ENCODE results near the gene CTSF.

The CTSF gene

DNA sequence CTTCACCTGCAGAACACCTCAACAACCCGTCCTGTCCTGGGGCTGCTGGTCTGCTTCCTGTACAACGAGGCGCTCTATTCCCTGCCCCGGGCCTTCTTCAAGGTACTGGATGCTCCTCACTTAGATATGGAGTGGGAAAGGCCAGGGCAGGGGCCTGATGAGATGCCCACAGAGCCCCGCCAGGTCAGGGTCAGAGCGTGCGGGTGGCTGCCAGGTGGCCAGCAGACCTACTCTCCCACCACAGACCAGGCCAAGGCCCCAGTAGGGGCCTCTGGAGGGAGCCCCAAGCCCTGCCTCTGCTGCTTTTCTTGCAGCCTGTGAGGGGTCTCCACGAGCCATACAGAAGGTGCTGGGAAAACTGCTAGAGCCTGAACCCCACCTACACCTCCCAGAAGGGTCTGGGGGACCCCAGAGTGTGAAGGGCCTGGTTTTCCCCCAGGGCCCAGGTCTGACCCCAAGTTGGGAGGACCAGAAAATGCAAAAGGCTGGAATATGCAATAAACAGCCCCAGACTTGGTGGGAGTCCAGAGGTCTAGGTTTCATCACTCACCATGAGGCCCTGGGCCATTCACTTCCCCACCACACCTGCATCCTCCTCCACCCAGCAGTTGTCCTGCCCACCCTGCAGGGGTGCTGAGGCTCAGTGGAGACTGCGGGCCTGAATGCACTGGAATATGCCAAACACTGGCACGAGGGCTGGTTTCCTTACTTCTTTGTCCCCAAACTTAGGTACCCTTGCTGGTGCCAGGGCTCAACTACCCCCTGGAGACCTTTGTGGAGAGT, 37.3 kb downstream of the CTSF start:
- DNase-seq = no peak

DNA sequence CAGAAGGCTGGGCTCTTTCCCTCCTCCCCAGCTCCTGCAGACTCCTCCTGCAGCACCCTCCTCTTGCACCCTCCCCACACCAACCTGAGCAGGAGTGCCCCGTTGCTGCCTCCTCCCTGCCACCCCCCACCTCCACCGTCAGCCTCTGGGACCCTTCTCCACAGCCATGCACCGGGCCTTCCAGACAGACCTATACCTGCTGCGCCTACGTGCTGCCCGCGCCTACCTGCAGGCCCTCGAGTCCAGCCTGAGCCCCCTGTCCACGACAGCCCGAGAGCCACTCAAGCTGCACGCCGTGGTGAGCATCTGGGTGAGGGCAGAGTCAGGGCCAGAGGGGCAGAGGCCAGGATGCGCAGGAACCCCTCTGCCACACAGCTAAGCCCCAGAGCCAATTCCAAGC, 38.8 kb downstream of the CTSF start:
- no peak for DNase-seq

DNA sequence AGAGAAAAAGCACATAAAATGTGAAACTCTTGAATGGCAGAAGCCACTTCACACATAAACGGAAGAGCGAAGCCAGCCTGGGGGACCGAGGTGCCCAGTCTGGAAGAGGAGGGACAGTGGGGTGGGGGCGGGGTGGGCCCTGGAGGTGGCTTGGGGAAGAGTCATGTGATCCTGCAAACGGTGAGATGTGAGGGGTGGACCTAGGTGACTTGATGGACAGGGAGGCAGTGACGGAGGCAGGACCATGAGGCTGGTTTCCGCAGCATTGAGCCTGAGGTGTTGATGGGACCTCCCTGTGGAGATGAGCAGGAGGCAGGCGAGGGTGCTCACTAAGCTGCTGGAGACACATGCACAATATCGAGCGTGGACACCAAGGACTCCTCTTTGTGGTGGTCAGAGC, 39.3 kb downstream of the CTSF start:
- DNase-seq = no peak

DNA sequence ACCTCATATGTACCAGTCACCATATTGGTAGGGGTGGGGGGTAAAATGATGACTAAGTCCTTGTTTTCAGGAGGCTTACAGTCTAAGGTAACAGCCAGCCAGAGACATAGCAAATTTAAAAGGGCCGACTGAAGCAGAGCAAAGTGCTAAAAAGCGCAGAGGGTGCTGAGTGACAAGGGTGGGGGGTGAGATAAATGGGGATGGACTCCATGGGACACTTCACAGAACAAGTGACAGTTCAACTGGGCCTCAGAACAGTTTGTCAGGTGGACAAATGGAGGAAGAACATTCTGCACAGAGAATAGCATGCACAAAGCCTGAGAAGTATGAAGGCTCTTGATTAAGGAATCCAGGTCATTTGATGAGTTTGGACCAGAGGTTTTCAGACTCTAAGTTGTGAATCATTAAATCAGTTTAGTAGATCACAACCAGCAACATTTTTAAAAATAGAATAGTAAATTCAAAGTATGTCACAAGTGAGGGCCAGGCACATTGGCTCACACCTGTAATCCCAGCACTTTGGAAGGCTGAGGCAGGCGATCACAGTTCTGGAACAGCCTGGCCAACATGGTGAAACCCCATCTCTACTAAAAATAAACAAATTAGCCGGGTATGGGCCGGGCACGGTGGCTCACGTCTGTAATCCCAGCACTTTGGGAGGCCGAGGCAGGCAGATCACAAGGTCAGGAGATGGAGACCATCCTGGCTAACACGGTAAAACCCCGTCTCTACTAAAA, 43.9 kb downstream of the CTSF start:
- DNase-seq = no peak

DNA sequence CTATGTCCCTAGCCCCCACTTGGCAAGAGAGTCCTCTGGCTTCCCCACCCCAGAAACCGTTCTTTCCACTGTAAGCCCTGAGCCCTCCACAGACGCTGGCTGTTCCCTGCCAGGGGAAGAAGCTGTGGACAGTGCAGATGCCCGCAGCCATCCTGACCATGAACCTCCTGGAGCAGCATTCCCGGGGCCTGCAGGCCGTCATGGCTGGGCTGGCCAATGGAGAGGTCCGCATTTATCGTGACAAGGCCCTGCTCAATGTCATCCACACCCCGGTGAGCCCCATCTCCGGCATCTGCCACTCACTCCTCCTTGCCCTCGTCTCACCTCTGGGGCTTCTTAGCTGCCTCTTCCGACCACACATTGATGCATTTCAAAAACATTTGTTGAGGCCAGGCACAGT, 44.8 kb downstream of the CTSF start:
- DNase-seq = no peak

Measured in NCI-H1092 treated with DMSO at 0.1 percent for 48 hours (cell line).